BLaER1 (cell line): ENCODE results near the gene MRFAP1L1.
"Not testable (repeated sequence)": the region's sequence is repeated elsewhere in the genome, so short reads cannot be mapped to it uniquely, and the experiment has no call there.

Experiments
- H3K27ac ChIP-seq: shearing (Covaris generic); formaldehyde crosslinking; 2 replicates; pipeline ENCODE4 v1.8.1; 2022
- H3K27me3 ChIP-seq: shearing (Covaris generic); formaldehyde crosslinking; 2 replicates; pipeline ENCODE4 v1.8.1; 2022
- H3K36me3 ChIP-seq: shearing (Covaris generic); formaldehyde crosslinking; 2 replicates; pipeline ENCODE4 v1.8.1; 2022
- H3K4me1 ChIP-seq: shearing (Covaris generic); formaldehyde crosslinking; 2 replicates; pipeline ENCODE4 v1.8.1; 2022
- H3K4me2 ChIP-seq: shearing (Covaris generic); formaldehyde crosslinking; 2 replicates; pipeline ENCODE4 v1.8.1; 2022
- H3K4me3 ChIP-seq: shearing (Covaris generic); formaldehyde crosslinking; 2 replicates; pipeline ENCODE4 v1.8.1; 2022
- H3K9ac ChIP-seq: shearing (Covaris generic); formaldehyde crosslinking; 2 replicates; pipeline ENCODE4 v1.8.1; 2022
- H3K9me3 ChIP-seq: shearing (Covaris generic); formaldehyde crosslinking; 2 replicates; pipeline ENCODE4 v1.8.1; 2022
- H4K20me1 ChIP-seq: shearing (Covaris generic); formaldehyde crosslinking; 2 replicates; pipeline ENCODE4 v1.8.1; 2022
- Cebpa-rat ChIP-seq: shearing (Covaris generic); IDR thresholded peaks from 2 replicates; pipeline ENCODE4 v1.8.1; 2022

MRFAP1L1 gene

GRCh38 chr4:6709230-6710114, at the start of gene MRFAP1L1:
MRFAP1L1 (minus strand) TSS chr4:6709865; CDS start chr4:6709629, 236 bp downstream.
- H3K4me3 ChIP-seq, result peak within 1 kb of the TSS; percentile 88
- peak within 1 kb of the TSS; percentile 97 for H3K4me2 ChIP-seq
- H3K9me3 ChIP-seq, result no peaks in the 10 kb centered on the region
- peak within 1 kb of the TSS; percentile 94 for H3K9ac ChIP-seq
- peak within 1 kb of the TSS; percentile 89 for H3K27ac ChIP-seq
- H3K4me1 ChIP-seq, result peaks cover 48% of the 10 kb centered on the region
- no peak for TF ChIP-seq Cebpa-rat
- no peaks in the 10 kb centered on the region for H3K27me3 ChIP-seq
- peaks cover 46% of the 10 kb centered on the region for H4K20me1 ChIP-seq
- peaks cover 35% of the 10 kb centered on the region for H3K36me3 ChIP-seq

- Histone ChIP-seq H3K4me2 (no peak overlapping the region), H3K4me3 (no peak overlapping the region), H3K9ac (no peak overlapping the region), H3K9me3 (no peaks in the 10 kb centered on the region), H3K36me3 (no peaks in the 10 kb centered on the region), H4K20me1 (no peaks in the 10 kb centered on the region), H3K4me1 (peaks cover 14% of the 10 kb centered on the region; the same call in 1 of the 2 replicates), H3K27ac (no peak overlapping the region), H3K27me3 (no peaks in the 10 kb centered on the region)
- no peak for TF ChIP-seq Cebpa-rat
Observed at GRCh38 chr4:6758728-6759127, 49.1 kb upstream of the MRFAP1L1 start.

DNA sequence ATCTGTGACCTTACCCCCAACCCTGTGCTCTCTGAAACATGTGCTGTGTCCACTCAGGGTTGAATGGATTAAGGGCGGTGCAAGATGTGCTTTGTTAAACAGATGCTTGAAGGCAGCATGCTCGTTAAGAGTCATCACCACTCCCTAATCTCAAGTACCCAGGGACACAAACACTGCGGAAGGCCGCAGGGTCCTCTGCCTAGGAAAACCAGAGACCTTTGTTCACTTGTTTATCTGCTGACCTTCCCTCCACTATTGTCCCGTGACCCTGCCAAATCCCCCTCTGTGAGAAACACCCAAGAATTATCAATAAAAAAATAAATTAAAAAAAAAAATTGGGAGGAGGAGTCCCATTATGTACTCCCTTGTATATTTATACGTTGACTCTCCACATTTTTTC, 46.7 kb upstream of the MRFAP1L1 start:
- H3K4me1 ChIP-seq, result peaks cover 13% of the 10 kb centered on the region
- H4K20me1 ChIP-seq, H3K36me3 ChIP-seq, H3K4me3 ChIP-seq, H3K27ac ChIP-seq, H3K9ac ChIP-seq, H3K4me2 ChIP-seq, H3K9me3 ChIP-seq, H3K27me3 ChIP-seq: not testable (repeated sequence)

DNA sequence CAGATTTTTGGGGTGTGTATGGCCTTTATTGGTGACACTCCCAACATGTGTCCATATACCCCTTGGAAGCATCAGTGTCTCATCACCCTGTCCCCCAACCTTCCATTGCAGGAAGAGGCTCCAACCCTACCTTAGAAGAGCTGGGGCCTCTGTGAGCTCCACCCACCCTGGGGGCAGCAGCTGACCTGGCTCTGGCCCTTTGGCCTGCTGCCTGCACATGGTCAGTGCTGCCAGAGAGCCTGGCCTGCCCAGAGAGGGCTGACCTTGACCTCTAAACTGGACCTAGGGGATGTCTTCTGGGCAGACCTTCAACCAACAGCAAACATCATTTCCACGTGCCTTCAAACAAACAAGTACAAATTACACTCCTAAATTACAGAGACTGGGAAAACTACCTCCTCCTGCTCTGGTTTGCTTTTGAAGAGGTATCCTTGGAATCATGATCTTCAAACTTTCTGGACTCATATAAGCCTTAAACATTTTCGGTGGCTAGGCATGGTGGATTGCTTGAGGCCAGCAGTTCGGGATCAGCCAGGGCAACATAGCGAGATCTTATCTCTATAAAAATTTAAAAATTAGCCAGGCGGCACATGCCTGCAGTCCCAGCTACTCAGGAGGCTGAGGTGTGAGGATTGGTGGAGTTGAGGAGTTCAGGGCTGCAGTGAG, 45.6 kb upstream of the MRFAP1L1 start:
- Histone ChIP-seq H3K9ac (no peak overlapping the region), H3K36me3 (no peaks in the 10 kb centered on the region), H3K27me3 (no peaks in the 10 kb centered on the region), H3K9me3 (no peaks in the 10 kb centered on the region), H3K27ac (no peak overlapping the region), H3K4me3 (no peak overlapping the region), H4K20me1 (no peaks in the 10 kb centered on the region), H3K4me1 (peaks cover 24% of the 10 kb centered on the region), H3K4me2 (no peak overlapping the region)
- TF ChIP-seq Cebpa-rat, result no peak

DNA sequence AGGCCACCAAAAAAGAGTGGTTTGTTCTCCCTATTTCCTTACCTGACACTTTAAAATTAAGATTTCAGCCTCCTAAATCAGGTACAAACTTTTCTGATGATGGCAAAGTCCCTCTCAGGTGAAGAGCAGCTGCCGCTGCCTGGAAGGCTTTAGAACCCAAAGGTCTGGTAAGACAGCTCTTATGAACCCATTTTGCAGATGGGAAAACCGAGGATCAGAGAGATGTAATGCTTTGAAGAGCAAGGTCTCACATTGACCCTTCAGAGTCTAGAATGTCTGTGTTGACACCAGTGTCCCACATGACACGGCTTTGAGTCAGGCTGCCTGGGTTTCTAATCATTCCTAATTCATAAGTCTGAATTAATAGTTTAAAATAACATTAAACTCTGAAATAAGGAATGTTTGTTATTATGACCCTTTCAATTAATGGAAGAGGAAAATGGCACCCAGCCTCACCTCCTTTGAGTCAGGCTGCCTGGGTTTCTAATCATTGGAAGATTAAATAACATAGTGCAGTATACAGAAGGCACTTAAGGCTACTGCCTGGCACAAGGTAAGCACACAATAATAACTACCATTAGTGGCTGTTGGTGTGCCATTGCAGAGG, 44.9 kb upstream of the MRFAP1L1 start:
- H4K20me1 ChIP-seq, result no peaks in the 10 kb centered on the region
- no peaks in the 10 kb centered on the region for H3K9me3 ChIP-seq
- no peak overlapping the region for H3K4me3 ChIP-seq
- no peak for TF ChIP-seq Cebpa-rat
- H3K4me2 ChIP-seq, result no peak overlapping the region
- no peak overlapping the region for H3K27ac ChIP-seq
- H3K27me3 ChIP-seq, result no peaks in the 10 kb centered on the region
- H3K9ac ChIP-seq, result no peak overlapping the region
- no peaks in the 10 kb centered on the region for H3K36me3 ChIP-seq
- peaks cover 28% of the 10 kb centered on the region for H3K4me1 ChIP-seq

DNA sequence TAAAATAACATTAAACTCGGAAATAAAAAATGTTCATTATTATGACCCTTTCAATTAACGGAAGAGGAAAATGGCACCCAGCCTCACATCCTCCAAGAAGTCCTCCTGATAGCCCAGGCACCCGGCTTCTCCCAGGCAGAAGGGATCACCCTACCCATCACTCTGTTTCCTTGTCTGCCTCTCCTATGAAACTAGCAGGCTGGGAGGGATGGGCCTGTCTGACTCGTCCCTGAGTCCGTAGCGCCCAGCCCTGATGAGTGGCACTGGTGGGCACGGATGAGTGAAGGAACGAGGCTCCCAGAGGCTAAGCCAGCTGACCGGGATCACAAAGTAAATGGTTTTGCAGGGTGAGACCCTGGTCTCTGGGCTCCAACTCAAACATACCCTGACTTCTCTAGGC, 44.2 kb upstream of the MRFAP1L1 start:
- Histone ChIP-seq H3K4me3 (no peak overlapping the region), H3K9me3 (no peaks in the 10 kb centered on the region), H3K27ac (no peak overlapping the region), H3K9ac (no peak overlapping the region), H3K36me3 (no peaks in the 10 kb centered on the region), H3K4me2 (no peak overlapping the region), H3K27me3 (no peaks in the 10 kb centered on the region), H3K4me1 (peaks cover 35% of the 10 kb centered on the region), H4K20me1 (no peaks in the 10 kb centered on the region)
- TF ChIP-seq Cebpa-rat, result no peak

GRCh38 chr4:6753103-6753560, 43.5 kb upstream of the MRFAP1L1 start:
- Histone ChIP-seq H3K9ac (no peak overlapping the region), H3K4me1 (peaks cover 40% of the 10 kb centered on the region), H3K36me3 (no peaks in the 10 kb centered on the region), H3K4me3 (no peak overlapping the region), H3K27ac (no peak overlapping the region), H3K9me3 (no peaks in the 10 kb centered on the region), H4K20me1 (no peaks in the 10 kb centered on the region), H3K4me2 (no peak overlapping the region), H3K27me3 (no peaks in the 10 kb centered on the region)
- no peak for TF ChIP-seq Cebpa-rat

DNA sequence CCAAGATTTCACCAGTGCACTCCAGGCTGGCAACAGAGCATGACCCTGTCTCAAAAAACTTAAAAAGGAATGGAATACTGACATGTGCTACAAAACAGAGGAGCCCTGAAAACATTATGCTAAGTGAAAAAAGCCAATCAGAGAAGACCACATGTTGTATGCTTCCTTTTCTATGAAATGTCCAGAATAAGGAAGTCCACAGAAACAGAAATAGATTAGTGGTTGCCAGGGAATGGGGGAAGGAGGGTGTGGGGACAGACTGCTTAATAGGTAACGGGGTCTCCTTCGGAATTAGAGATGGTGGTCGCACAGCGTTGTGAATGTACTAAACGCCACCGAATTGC, 42.8 kb upstream of the MRFAP1L1 start:
- Histone ChIP-seq H3K9me3 (no peaks in the 10 kb centered on the region), H4K20me1 (no peaks in the 10 kb centered on the region), H3K27me3 (no peaks in the 10 kb centered on the region), H3K4me2 (peak overlapping the region; percentile 86), H3K4me1 (peaks cover 47% of the 10 kb centered on the region), H3K36me3 (no peaks in the 10 kb centered on the region), H3K4me3 (no peak overlapping the region), H3K9ac (no peak overlapping the region), H3K27ac (no peak overlapping the region)
- no peak for TF ChIP-seq Cebpa-rat

GRCh38 chr4:6751611-6752485, 42.2 kb upstream of the MRFAP1L1 start:
- Histone ChIP-seq H4K20me1 (no peaks in the 10 kb centered on the region), H3K4me3 (peak overlapping the region; percentile 55), H3K9ac (peak overlapping the region; percentile 74), H3K9me3 (no peaks in the 10 kb centered on the region), H3K27ac (peak overlapping the region; percentile 78), H3K4me1 (peaks cover 53% of the 10 kb centered on the region), H3K4me2 (peak overlapping the region; percentile 86), H3K36me3 (no peaks in the 10 kb centered on the region), H3K27me3 (no peaks in the 10 kb centered on the region)
- no peak for TF ChIP-seq Cebpa-rat
